HG02759 (cell line): ENCODE data around the gene RNF8.
"Not testable (repeated sequence)": the region's sequence is repeated elsewhere in the genome, so short reads cannot be mapped to it uniquely, and the experiment has no call there.

Source experiments
- ATAC-seq: cut with Tn5 transposase; IDR thresholded peaks from one replicate; pipeline ENCODE4 v1.9.1; 2021; ENCODE audit warnings: mild to moderate bottlenecking, moderate library complexity; ENCODE audit not compliant: unreplicated experiment

The RNF8 gene

GRCh38 chr6:37442416-37443215 lies 88.8 kb downstream of the RNF8 start:
- ATAC-seq = no peak

- not testable (repeated sequence) for ATAC-seq
Measured at GRCh38 chr6:37443216-37443542, 89.4 kb downstream of the RNF8 start.
